ENCODE data around the gene EPB41L4B.

The EPB41L4B gene

DNA sequence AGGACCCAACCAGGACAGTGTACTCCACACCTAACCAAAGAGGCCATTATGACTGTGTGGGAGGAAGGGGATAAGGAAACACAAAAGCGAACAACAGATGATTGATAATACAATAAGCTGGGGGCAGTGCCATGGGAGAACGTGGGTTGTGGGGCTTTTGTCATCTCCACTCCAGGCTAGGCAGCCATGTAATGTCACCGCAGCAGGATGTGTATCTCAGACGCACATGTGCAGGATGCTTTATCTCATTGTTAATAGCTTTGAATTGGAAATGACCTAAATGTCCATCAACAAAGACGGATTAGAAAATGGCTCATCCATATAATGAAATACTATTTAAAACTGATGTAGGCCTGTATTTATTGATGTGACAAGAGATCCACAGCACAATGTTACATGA, 51.0 kb downstream of the EPB41L4B start:
- DNase-seq (ENCODE audit: low spot score) = no peak

GRCh38 chr9:109269081-109269480, 51.8 kb downstream of the EPB41L4B start:
- DNase-seq (ENCODE audit: low spot score) = no peak

DNA sequence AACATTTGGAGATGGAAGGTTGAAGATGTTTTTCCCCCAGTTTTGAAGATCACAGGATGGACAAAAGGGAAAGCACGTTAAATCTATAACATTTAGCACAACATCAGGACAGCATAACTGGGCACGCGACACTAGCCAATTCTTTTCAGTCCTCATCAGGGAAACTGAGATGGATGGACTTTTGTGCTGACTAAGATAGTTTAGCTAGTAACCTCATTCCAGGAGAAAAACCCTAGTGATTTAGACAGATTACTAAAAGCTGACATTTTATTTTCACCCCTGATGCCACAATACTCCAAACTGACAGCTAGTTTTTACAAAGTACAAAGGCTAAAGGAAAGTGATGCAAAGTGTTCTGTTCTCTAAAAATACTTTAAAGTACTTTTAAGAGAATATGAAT, 53.3 kb downstream of the EPB41L4B start:
- no peak for DNase-seq (ENCODE audit: low spot score)

DNA sequence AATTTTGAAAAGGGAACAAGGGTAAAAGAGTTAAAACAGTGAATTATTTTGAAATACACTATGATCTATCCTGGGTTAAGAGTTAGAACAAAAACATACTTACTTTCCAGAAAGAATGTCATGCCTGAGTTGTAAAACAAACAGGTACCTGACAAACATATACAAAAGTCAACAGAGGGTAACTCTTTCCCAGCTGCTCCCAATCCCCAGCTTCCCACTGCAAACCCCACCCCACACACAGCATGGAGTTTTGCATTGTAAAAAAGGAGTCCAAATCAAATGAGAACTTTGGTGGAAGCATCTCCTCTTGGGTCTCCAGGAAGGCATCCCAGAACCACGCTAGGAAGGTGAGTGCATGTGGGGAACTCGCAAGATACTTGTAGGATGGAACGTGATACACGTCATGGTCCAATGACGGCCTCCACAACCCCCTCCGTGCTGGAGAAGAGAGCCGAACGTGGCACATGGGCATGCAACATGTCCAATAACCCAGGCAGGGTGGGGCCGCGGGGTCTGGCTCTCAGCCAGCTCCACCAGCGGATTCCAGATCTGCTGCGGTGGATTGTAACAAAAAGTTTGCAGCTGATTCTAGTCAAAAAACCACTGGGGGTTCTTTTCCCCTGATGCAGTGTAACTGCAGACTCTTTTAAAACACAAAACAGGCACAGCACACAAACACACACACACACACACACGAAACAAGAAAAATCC, 55.8 kb downstream of the EPB41L4B start:
- DNase-seq (ENCODE audit: low spot score) = no peak

DNA sequence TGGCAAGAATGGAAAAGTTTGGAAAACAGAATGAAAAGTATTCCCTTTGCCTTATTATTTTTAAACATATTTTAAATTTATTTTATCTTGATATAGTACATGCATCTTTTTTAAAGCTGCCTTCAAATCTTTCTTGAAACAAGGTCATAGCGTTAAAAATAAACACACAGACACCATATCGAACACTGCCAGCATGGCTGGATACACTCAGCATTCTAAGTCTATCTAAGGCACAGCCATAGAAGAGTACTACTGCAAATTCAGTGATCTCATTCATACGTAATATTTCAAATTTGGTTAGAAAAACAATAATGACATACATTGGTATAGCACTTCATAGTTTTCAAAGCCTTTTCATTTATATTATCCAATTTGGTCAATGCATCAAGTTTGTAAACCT, 57.5 kb downstream of the EPB41L4B start:
- no peak for DNase-seq (ENCODE audit: low spot score)

- DNase-seq (ENCODE audit: low spot score) = no peak
These were observed 62.2 kb downstream of the EPB41L4B start for GRCh38 chr9:109258481-109259302.

DNA sequence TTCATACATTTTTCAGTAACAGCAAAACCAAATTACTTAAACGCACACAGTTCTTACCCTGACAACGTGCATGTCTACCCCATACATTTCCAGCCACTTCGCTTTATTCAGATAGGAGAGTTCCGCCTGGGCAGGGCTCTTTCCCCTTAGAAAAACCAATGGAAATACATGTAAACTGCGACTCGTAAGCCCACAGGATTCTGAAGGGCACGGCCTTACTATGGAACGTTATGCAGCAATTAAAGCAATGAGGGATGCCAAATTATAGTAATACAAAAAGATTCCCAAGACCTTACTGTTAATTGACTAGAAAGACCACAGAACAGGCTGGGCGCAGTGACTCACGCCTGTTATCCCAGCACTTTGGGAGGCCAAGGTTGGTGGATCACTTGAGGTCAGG, 64.5 kb downstream of the EPB41L4B start:
- no peak for DNase-seq (ENCODE audit: low spot score)

DNA sequence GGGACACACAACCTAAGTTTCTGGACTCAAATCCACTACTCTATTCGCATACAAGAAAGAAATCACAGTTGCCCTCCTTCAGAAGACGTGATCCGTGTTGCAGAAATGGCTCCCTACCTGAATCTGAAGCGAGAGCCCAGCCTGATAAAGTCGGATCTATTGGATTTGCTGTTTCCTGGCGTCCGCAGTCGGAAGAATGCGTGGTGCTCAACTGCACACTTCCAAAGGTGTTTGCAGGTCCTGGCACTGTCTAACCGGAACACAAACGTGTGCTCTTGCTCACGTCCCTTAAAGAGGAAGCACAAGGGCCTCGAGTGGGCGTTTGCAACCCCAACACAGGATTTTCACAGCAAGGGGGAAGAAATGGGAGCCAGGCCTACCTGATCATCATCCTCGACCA, 65.5 kb downstream of the EPB41L4B start:
- DNase-seq (ENCODE audit: low spot score) = no peak

DNA sequence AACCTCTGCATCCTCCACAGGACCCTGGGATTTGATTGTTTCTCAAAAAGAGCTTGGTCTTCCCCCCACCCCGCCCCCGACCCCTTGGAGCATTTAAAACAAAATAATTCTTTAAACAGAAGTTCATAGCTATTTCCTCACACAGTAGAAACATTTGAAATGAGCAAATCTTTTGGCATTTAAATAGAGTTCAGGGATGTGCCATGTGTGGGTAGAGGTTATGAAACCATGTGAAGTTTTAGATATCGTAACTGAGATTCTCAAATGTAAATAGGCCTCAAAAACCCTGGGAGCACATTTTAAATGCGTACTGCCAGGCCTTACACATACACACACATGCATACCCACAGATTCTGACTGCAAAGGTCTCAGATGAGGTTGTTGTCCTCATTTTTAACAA, 66.5 kb downstream of the EPB41L4B start:
- no peak for DNase-seq (ENCODE audit: low spot score)

DNA sequence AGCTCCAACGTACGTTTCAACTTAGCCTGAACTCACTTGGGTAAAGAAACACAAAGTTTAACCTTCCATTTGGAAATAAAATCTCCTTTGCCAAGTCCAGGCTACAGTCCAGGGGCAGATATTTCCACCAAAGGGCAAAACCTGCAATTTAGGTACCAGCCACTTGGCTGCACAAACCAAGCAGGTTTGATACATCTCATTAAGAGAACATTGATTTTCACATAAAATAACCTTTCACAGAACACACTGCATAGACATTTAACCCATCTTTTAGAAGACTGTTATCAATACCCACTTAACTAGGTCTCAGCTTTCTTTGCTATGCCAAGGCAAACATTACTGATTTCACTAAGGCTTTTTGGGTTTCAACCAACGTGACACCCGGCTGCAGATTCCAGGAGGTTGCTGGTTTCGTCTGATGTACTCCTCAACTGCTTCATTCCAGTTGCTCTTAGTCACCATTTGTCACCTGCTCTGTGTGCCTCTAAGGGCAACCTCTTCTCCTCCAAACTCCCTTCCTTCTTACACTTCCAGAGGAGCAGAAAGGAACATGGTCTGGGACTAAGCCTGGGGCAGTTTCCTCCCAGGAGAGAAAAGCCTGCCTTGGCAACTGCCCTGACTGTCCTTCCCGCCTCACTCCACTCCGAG, 67.1 kb downstream of the EPB41L4B start:
- no peak for DNase-seq (ENCODE audit: low spot score)

GRCh38 chr9:109253241-109253636, 67.6 kb downstream of the EPB41L4B start:
- no peak for DNase-seq (ENCODE audit: low spot score)

DNA sequence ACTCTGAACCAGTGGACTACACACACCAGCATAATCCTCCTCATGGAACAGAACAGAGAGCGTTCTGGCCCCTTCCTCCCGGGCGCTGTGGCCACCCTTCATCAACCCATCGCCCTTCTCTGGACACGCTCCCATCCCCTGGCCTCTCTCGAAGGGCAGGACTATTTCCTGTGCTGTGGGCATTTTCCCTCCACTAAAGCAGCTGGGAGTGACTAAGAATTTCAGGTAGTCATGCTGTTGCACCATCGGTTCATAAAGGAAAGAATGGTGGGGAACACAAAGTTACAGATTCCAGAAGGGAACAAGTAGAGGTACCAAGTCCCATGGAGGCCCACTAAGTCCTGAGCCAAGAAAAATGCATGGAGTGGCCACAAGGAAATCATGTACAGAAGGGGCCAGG, 68.6 kb downstream of the EPB41L4B start:
- DNase-seq (ENCODE audit: low spot score) = no peak

GRCh38 chr9:109251776-109252106, 69.1 kb downstream of the EPB41L4B start:
- no peak for DNase-seq (ENCODE audit: low spot score)

DNA sequence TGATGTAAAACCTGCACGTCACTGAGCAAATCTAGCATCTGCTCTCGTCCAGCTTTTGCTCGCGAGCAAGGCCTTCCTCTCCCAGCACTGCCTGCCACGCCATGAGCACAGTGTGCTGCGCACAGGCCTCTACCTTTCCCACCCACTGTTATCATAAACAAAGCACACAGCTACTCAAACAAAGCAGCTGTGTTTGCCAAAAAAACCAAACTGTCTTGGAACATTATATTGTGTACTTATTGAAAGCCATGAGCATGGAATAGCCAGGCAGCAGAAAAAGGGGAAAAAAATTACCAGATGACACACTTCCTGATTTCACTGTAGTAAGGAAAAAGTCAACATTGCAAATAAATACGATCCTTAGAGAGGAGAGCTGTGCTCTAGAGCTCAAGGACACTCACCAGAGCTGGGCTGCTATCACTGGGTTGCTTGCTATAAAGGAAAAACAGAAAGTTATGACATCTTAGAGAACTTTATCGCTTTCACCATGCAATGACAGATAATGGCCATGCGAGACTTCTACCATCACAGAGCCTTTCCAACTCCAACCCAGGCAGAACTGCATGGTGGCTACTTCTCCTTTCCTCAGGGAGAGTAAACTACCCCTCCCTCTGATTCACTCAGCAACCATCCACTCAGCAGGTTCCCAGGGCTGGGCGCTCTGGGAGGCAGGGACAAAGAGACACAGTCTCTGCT, 69.6 kb downstream of the EPB41L4B start:
- DNase-seq (ENCODE audit: low spot score) = no peak

- DNase-seq (ENCODE audit: low spot score) = no peak
These were observed 70.1 kb downstream of the EPB41L4B start for GRCh38 chr9:109250771-109251079.

GRCh38 chr9:109250311-109250741, 70.5 kb downstream of the EPB41L4B start:
- no peak for DNase-seq (ENCODE audit: low spot score)

DNA sequence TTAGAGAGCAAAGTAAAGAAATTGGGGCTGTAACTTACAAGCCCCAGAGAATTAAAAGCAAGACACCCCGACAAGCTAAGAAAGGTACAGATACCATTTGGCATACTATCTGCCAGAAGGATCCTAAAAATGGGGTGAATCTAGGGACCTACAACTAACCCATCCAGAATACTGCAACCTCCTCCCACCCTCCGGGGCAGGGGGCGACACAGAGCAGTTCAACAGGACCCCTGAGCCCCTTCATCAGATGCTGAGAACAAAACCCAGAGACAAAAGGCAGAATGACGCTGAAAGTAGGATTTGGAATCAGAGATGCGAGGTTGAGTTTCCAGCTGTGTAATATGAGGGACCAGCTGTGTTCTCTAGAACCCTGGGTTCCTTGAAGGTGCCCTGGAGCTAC, 71.2 kb downstream of the EPB41L4B start:
- no peak for DNase-seq (ENCODE audit: low spot score)

DNA sequence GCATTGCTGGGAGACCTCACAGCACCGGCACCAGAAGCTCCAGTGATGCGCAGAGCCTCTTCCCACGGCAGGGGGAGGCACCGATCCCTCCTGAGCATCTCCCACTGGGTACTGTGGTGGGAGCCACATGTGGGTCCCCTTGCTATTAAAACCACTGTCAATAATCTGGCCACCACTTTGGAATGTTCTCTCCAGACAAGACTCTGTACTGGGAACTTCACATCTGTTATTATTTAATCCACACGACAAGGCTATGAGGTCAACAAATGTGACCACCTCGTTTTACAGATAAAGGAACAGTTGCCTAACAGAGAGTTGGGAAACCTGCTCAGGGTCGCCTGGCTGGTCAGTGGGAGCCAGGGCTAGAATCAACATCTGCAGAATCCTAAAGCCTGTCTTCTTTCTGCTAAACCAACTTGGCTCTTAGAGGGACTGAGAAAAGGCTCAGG, 72.7 kb downstream of the EPB41L4B start:
- DNase-seq (ENCODE audit: low spot score) = no peak

GRCh38 chr9:109247228-109247627, 73.6 kb downstream of the EPB41L4B start:
- DNase-seq (ENCODE audit: low spot score) = no peak

- no peak for DNase-seq (ENCODE audit: low spot score)
These were observed 74.3 kb downstream of the EPB41L4B start for GRCh38 chr9:109246533-109246932.

DNA sequence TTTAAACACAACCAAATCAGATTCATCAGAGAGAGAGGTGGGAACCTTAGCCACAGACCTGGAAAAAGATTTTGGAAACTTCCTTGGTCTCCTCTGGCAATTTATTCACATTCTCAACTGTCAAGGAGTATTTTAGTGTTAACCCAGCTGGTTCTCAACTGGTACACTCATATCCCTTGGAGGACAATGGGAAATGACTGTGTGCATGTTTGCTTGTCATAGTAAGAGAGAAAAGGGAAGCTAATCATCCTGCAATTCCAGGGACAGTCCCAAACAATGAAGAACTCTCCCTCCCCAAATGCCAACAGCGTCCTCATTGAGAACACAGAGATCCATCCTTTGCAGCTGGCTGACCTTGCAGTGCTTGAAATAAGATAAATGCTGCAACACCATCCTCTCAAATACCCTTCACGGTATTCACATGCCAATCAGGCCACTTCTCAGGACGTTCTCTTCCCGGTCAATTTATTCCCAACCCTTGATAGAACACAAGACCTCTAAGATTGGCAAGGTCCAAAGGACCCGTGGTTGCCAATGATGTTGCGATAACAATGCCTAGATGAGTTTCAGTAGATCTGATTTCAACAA, 75.5 kb downstream of the EPB41L4B start:
- no peak for DNase-seq (ENCODE audit: low spot score)

Data from CD4-positive, alpha-beta T cell treated with Interleukin-2 at 100 ng/mL for 4 hours (primary cell).